ENCODE results near the gene EXOSC9.

DNA sequence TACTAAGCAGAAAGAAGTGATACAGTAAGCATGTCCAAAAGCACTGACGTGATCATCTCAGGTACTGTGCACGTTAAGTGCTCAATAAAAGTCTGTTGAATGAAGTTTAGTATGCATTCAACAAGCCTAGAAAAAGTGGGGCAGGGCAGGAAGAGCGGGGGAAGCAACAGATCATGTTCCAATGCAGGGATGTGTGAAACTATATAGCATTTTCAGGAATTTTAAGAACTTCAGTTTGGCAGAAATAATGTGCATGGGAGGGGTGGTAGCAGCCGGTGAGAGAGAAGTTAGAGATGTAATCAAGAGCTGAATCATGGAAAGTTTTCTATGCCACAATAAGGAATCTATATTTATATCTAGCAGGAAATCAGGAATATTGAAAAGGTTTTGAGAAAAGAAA, 41.7 kb downstream of the EXOSC9 start:
- no peak for TF ChIP-seq CTCF (IDR thresholded peaks at IDR 0.05 in 2 of 3, conservative IDR thresholded peaks at IDR 0.05 in 1 of 3; ENCODE audit: control insufficient read depth in 2 of 3, extremely low read depth in 1 of 3, insufficient read depth in 1 of 3, low read depth in 3 of 3, low read length in 3 of 3)
- TF ChIP-seq REST (IDR thresholded peaks at IDR 0.05; ENCODE audit: low read depth, low read length), result no peak
- TF ChIP-seq POLR2A (IDR thresholded peaks at IDR 0.05; ENCODE audit: low read depth, low read length), result no peak
- TF ChIP-seq SKIL (IDR thresholded peaks at IDR 0.05; ENCODE audit: low read depth, poor library complexity, severe bottlenecking), result no peak
- no peak for TF ChIP-seq FOS (IDR thresholded peaks at IDR 0.05; ENCODE audit: borderline replicate concordance, extremely low read depth, insufficient read length)
- no peak for TF ChIP-seq E2F4 (IDR thresholded peaks at IDR 0.05; ENCODE audit: low read depth, low read length)
- TF ChIP-seq, protein P1, sequence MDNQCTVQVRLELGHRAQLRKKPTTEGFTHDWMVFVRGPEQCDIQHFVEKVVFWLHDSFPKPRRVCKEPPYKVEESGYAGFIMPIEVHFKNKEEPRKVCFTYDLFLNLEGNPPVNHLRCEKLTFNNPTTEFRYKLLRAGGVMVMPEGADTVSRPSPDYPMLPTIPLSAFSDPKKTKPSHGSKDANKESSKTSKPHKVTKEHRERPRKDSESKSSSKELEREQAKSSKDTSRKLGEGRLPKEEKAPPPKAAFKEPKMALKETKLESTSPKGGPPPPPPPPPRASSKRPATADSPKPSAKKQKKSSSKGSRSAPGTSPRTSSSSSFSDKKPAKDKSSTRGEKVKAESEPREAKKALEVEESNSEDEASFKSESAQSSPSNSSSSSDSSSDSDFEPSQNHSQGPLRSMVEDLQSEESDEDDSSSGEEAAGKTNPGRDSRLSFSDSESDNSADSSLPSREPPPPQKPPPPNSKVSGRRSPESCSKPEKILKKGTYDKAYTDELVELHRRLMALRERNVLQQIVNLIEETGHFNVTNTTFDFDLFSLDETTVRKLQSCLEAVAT (IDR thresholded peaks at IDR 0.05), result no peak
- TF ChIP-seq EZH2 (IDR thresholded peaks at IDR 0.05; ENCODE audit: borderline replicate concordance, control insufficient read depth, low read depth, low read length), result no peak
- no peak for TF ChIP-seq SMC3 (IDR thresholded peaks at IDR 0.05; ENCODE audit: borderline replicate concordance, low read length)

All from GM12878 (cell line).